Thoracic aorta (tissue), 2 donors: Measurements from ENCODE around the gene RGS2. TPM values are rescaled to one million over a fixed set of nuclear protein-coding genes. Genes with fewer than 3 reads are reported as not detected.

ENCODE experiments used
- ATAC-seq: fragments of 150-250 bp; one replicate; pipeline ENCODE4 v1.8.0; 2017; ENCODE audit warnings: low read depth; ENCODE audit not compliant: insufficient number of reproducible peaks, low FRiP score
- DNase-seq: peaks from one replicate; pipeline ENCODE4 v3.0.0-alpha.2; 2020; ENCODE audit warnings: low spot score
- H3K27ac ChIP-seq, 2 donors: fragments of 200-600 bp; sonication (generic); 1 replicate in 1 of 2; 2 replicates in 1 of 2; pipeline ENCODE4 v1.5.1; 2016; ENCODE audit warnings: mild to moderate bottlenecking in 2 of 2, moderate library complexity in 2 of 2
- H3K27me3 ChIP-seq: fragments of 200-600 bp; sonication (generic); replicated peaks from 2 replicates; pipeline ENCODE4 v1.6.0; 2016; ENCODE audit warnings: mild to moderate bottlenecking; ENCODE audit not compliant: insufficient read depth
- H3K36me3 ChIP-seq: fragments of 200-600 bp; sonication (generic); one replicate; pipeline ENCODE4 v1.5.1; 2016
- H3K4me1 ChIP-seq, 2 donors: fragments of 200-600 bp; sonication (generic); 1 replicate in 1 of 2; 2 replicates in 1 of 2; pipeline versions ENCODE4 v1.5.1 to v1.6.0; 2016; ENCODE audit warnings: low read depth in 2 of 2, mild to moderate bottlenecking in 1 of 2; ENCODE audit not compliant: control insufficient read depth in 1 of 2
- H3K4me3 ChIP-seq: fragments of 200-600 bp; sonication (generic); 2 replicates; pipeline ENCODE4 v1.5.1; 2016; ENCODE audit warnings: mild to moderate bottlenecking
- H3K9me3 ChIP-seq: fragments of 200-600 bp; sonication (generic); 2 replicates; pipeline ENCODE4 v1.5.1; 2016
- CTCF ChIP-seq: fragments of 200-600 bp; sonication (generic); IDR thresholded peaks from one replicate; pipeline ENCODE4 v1.5.1; 2019; ENCODE audit warnings: antibody characterized with exemption
- total RNA-seq, 2 donors: library from RNA; depleted of rRNA; stranded (reverse); fragments of >200 nt; gene quantifications; one replicate each; pipeline versions ENCODE4 v1.1.0 to v1.2.3, GENCODE V29; 2016

The RGS2 gene
- total RNA-seq, 2 donors from 2014 or later = 85.2 to 188 TPM

DNA sequence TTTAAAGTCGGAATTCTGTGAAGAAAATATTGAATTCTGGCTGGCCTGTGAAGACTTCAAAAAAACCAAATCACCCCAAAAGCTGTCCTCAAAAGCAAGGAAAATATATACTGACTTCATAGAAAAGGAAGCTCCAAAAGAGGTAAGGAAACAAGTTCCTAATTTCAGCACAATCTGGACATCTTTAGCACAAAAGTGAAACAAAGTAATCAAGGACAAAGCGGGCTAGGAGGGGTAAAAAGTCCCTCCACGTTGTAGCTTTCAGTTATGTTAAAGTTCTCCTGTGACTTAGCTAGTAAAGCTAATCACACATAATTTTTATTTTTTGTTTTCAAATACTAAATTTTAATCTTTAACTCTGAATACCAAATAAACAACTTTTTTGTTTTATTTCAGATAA lies 2.2 kb downstream of the RGS2 start:
- Histone ChIP-seq H3K9me3 (no peaks in the 10 kb centered on the region), H3K4me1 (peaks cover 8 to 46% of the 10 kb centered on the region in 2 donors), H3K27me3 (no peaks in the 10 kb centered on the region), H3K27ac (peak overlapping the region in 1 of 2 donors; percentile 15), H3K4me3 (peak overlapping the region; percentile 98), H3K36me3 (no peaks in the 10 kb centered on the region)
- no peak for TF ChIP-seq CTCF
- ATAC-seq (no peak), DNase-seq (no peak)

- peaks cover 5 to 46% of the 10 kb centered on the region in 2 donors for H3K4me1 ChIP-seq
- no peaks in the 10 kb centered on the region for H3K27me3 ChIP-seq
- peak overlapping the region; percentile 98 for H3K4me3 ChIP-seq
- no peaks in the 10 kb centered on the region for H3K36me3 ChIP-seq
- H3K27ac ChIP-seq = no peak overlapping the region
- TF ChIP-seq CTCF = no peak
- H3K9me3 ChIP-seq = no peaks in the 10 kb centered on the region
- DNase-seq (no peak), ATAC-seq (no peak)
Observed at GRCh38 chr1:192811594-192812239, 2.9 kb downstream of the RGS2 start.

GRCh38 chr1:192812420-192813209 lies 3.8 kb downstream of the RGS2 start:
- Histone ChIP-seq H3K4me3 (no peak overlapping the region), H3K27ac (no peak overlapping the region)
- TF ChIP-seq CTCF = no peak

GRCh38 chr1:192814805-192815204 lies 6.0 kb downstream of the RGS2 start:
- H3K27ac ChIP-seq = no peak overlapping the region
- no peak for DNase-seq

More at GRCh38 chr1:192812420-192813209, 3.8 kb downstream of the RGS2 start:
- Histone ChIP-seq H3K4me1 (peaks cover 5 to 39% of the 10 kb centered on the region in 2 donors), H3K9me3 (no peaks in the 10 kb centered on the region), H3K36me3 (no peaks in the 10 kb centered on the region), H3K27me3 (no peaks in the 10 kb centered on the region)
- ATAC-seq (no peak), DNase-seq (no peak)

More at GRCh38 chr1:192814805-192815204, 6.0 kb downstream of the RGS2 start:
- no peaks in the 10 kb centered on the region for H3K9me3 ChIP-seq
- H3K36me3 ChIP-seq = no peaks in the 10 kb centered on the region
- H3K4me3 ChIP-seq = no peak overlapping the region
- peaks cover 5 to 37% of the 10 kb centered on the region in 2 donors for H3K4me1 ChIP-seq
- no peaks in the 10 kb centered on the region for H3K27me3 ChIP-seq
- no peak for ATAC-seq
- TF ChIP-seq CTCF = no peak
